ENCODE results near the gene WDR18.
A peak's percentile ranks its signal among the peaks of the same experiment; 100 is the strongest.

The WDR18 gene

DNA sequence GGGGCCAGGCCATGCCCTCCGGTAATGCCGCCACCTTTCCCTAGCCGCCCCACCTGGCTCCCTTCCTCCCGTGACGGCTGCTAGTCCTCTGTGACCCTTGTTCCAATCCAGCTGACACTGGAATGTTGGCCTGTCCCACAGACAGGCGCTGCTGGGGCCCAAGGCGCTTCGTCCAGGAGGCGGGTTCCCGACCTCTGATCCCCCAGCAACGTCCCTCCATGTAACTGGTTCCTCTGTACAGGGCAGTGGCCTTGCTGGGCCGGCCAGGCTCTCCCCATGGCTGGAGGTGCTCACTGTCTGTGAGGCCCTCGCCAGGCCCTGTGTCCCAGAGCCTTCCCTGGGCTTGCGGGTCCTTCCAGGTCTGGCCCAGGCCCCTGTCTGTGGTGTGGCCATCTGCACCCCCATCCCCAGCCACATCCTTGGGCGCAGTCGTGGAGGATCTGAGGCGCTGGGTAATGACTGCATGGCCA lies 9.3 kb downstream of the WDR18 start:
- no peak for DNase-seq

GRCh38 chr19:993831-994393 lies 9.8 kb downstream of the WDR18 start:
- DNase-seq, result no peak

- no peak for DNase-seq
Measured at GRCh38 chr19:994516-994915, 10.4 kb downstream of the WDR18 start.

DNA sequence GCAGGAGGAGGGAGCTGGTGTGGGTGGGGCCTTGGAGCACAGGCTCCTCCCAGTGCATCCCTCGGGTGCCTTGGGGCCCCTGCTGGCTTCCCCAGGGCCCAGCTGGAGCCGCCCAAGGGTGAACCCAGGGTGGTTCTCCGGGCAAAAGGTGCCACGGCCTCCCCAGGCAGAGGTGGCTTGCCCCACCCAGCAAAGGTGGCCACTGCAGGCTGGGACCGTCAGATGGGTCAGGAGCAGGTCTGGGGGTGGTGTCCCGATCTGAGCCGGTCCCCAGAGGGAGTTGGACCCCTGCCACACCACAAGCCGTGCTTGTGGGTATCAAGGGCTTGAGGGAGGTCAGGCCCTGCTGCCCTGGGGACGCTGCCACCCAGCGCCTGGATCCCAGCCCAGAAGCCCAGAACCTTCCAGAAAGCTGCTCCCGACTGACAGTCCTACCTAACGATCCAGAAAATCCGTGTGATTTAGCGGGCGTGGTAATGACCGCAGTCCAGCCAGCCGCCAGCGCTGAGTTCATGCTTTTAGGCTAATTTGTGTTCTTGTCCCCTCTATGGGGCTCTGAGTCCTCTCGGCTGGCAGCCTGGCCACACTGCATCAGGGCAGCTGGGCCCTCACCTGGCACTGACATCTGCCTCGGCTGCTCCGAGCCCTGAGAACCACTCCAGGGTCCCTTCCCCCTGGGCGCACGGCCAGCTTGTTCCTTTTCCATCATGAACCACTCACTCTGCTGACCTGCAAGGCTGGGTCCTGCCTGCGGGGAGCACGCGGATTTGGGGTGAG lies 11.1 kb downstream of the WDR18 start:
- no peak for DNase-seq

GRCh38 chr19:996051-996838 lies 12.1 kb downstream of the WDR18 start:
- peak; percentile 89 for DNase-seq

- no peak for DNase-seq
Measured at GRCh38 chr19:998064-998463, 13.9 kb downstream of the WDR18 start.

DNA sequence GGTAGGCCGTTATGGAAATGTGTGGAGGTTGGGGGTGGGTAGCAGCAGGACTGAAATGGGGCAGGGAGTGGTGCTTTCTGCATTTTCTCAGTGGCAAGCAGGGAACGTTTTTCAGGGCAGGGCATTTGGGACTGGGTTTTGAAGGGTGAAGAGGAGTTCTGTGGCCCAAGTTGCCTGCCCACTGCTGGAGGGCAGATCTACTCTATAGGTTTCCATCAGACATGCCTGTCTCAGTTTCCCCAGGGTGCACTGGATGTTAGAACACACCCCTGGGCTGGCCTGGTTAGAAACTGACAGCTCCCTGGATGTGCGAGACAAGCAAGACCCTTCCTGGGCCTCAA lies 15.2 kb downstream of the WDR18 start:
- DNase-seq, result no peak

- DNase-seq, result peak; percentile 39
Measured at GRCh38 chr19:1000095-1000494, 15.9 kb downstream of the WDR18 start, which contains the start of gene GRIN3B. Gene GRIN3B, plus strand, starts transcription at chr19:1000419. Its CDS starts 19 bp downstream, at chr19:1000438.

DNA sequence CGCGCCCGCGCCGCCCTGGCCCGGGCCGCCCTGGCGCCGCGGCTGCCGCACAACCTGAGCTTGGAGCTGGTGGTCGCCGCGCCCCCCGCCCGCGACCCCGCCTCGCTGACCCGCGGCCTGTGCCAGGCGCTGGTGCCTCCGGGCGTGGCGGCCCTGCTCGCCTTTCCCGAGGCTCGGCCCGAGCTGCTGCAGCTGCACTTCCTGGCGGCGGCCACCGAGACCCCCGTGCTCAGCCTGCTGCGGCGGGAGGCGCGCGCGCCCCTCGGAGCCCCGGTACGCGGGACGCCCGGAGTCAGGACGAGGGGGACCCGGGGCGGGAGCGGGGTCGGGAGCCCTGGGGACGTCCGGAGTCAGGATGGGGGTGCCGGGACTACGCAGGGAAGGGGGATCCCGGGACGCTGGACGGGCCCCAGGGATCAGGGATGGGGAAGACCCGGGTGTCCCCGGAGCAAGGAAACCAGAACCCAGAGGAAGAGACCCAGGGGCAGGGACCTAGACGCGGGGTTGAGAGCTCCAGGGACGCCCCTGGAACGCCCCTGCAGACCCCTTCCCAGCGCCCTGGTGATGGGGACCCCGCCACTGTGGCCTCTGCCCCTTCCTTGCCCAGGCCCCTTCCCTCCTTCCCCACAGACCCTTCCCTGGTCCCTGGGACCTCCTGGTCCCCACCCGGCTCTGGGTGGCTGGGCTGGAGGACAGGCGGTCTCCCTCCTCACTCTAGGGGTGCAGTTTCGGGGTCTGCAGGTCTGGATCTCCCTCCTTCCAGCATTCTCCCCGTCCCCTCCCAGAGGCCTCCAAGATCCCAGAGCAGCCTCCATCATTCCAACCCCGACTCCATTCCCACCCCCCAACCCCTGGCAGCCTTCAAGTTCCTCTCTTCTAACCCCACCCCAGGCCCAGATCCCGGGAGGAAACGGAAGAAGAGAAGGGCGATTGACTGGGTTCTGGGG lies 16.7 kb downstream of the WDR18 start:
- no peak for DNase-seq

DNA sequence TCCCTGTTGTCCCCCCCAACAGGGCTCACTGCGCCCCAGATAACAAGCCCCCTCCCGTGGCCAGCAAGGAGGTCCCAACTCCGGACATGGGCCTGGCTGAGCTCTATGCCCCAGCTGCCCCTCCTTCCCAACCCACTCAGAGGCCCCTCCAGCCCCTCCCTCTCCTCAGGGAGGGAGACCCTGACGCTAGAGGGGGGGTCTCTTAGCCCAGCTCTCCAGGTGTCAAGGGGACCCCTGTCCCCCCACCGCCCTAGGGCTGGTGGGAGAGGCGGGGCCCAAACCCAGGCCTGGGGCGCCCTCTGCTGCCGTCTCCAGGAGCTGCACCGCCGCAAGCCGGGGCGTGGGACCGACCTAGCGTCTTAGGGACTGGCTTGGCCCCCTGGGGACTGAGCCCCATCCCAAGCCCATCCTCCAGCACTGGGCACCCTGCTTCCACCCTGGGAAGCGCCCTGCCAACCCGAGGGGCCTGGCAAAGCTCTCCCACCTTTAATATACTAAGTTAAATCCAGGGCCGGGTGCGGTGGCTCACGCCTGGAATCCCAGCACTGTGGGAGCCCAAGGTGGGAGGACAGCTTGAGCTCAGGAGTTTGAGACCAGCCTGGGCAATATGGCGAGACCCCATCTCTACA lies 17.5 kb downstream of the WDR18 start:
- peak; percentile 55 for DNase-seq

GRCh38 chr19:1002600-1002999 lies 18.5 kb downstream of the WDR18 start:
- no peak for DNase-seq

DNA sequence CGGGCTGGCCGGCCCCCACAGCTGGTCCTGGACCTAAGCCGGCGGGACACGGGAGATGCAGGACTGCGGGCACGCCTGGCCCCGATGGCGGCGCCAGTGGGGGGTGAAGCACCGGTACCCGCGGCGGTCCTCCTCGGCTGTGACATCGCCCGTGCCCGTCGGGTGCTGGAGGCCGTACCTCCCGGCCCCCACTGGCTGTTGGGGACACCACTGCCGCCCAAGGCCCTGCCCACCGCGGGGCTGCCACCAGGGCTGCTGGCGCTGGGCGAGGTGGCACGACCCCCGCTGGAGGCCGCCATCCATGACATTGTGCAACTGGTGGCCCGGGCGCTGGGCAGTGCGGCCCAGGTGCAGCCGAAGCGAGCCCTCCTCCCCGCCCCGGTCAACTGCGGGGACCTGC lies 19.1 kb downstream of the WDR18 start:
- no peak for DNase-seq

GRCh38 chr19:1004204-1004802 lies 20.2 kb downstream of the WDR18 start:
- no peak for DNase-seq

- DNase-seq, result no peak
Measured at GRCh38 chr19:1004803-1005664, 20.9 kb downstream of the WDR18 start.

- no peak for DNase-seq
Measured at GRCh38 chr19:1006711-1007398, 22.7 kb downstream of the WDR18 start.

DNA sequence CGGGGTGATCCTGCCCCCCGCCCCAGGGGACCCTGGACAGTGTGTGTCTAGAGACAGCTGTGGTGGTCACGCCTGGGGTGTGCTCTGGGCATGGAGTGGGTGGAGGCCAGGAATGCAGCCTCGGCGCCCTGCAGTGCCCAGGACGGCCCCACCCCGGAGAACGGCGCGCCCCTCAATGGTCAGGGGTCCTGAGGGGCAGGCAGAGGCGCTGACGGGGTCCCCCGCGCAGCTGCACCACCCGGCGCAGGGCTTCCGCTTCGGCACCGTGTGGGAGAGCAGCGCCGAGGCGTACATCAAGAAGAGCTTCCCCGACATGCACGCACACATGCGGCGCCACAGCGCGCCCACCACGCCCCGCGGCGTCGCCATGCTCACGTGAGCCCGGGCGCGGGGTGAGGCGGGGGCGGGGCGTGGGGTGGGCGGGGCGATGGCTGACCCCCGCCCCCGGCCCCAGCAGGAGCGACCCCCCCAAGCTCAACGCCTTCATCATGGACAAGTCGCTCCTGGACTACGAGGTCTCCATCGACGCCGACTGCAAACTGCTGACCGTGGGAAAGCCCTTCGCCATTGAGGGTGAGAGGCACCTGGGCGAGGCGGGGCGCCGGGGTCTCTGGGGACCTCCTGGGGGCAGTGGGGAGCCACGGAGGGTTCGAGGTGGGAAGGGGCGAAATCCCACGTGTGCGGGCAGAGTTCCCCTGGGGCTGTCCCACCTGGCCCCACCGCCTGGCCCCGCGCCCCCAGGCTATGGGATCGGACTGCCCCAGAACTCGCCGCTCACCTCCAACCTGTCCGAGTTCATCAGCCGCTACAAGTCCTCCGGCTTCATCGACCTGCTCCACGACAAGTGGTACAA lies 23.5 kb downstream of the WDR18 start:
- no peak for DNase-seq

GRCh38 chr19:1008268-1009040 lies 24.3 kb downstream of the WDR18 start:
- no peak for DNase-seq

All from central memory CD4-positive, alpha-beta T cell (primary cell).